Right lobe of liver (tissue), 6 donors: ENCODE measurements around the gene CYP4F3. TPM values are rescaled to one million over a fixed set of nuclear protein-coding genes. Genes with fewer than 3 reads are reported as not detected.

Source experiments
- ATAC-seq, 4 donors: fragments of 200-7000 bp; cut with Tn5 transposase; one replicate each; pipeline ENCODE4 v1.9.1; 2020; ENCODE audit warnings: mild to moderate bottlenecking in 4 of 4, moderate library complexity in 4 of 4
- DNase-seq, 3 donors: peaks; one replicate each; pipeline ENCODE4 v3.0.0-alpha.2; 2020
- H3K27ac ChIP-seq, 3 donors: fragments of 200-600 bp; one replicate each; pipeline ENCODE4 v1.8.0; 2022
- H3K27me3 ChIP-seq, 2 donors: fragments of 200-600 bp; one replicate each; pipeline ENCODE4 v1.8.0; 2022
- H3K36me3 ChIP-seq, 4 donors: fragments of 200-600 bp; sonication (generic) in 1 of 4; one replicate each; pipeline versions ENCODE4 v1.5.1 to v1.8.0; 2017 to 2022; ENCODE audit warnings: control low read depth in 1 of 4
- H3K4me1 ChIP-seq, 4 donors: fragments of 200-600 bp; sonication (generic) in 1 of 4; one replicate each; pipeline versions ENCODE4 v1.5.1 to v1.8.0; 2017 to 2022; ENCODE audit warnings: control low read depth in 1 of 4
- H3K4me3 ChIP-seq, 3 donors: fragments of 200-600 bp; one replicate each; pipeline ENCODE4 v1.8.0; 2022
- H3K9me3 ChIP-seq, 4 donors: fragments of 200-600 bp; sonication (generic) in 1 of 4; one replicate each; pipeline versions ENCODE4 v1.5.1 to v1.8.0; 2017 to 2022; ENCODE audit warnings: control low read depth in 1 of 4
- POLR2A ChIP-seq: fragments of 450-650 bp; IDR thresholded peaks from one replicate; pipeline ENCODE4 v1.6.1; 2017; ENCODE audit warnings: antibody characterized with exemption, mild to moderate bottlenecking
- WGBS: methylation state at CpG from one replicate; pipeline ENCODE4 v1.1.6; 2018; ENCODE audit warnings: low coverage, low lambda C conversion rate; ENCODE audit not compliant: insufficient coverage; ENCODE audit errors: missing lambda C conversion rate; 5-methylcytosine and 5-hydroxymethylcytosine counted together
- intact Hi-C, 2 donors: fragments of 100-400 bp; cut with DNase I; formaldehyde crosslinking; loops; one replicate each; pipeline versions ENCODE4 v1.11.2 to v1.14.1; 2022
- total RNA-seq, 6 experiments: library from RNA; depleted of rRNA in 2 of 6; stranded (reverse); fragments of >200 nt in 2 of 6; fragmentation: NEBNext Ultra II Directional in 3 of 6; extraction: Animal tissue kit (Norgen Biotek cat#: 25700) in 3 of 6; gene quantifications; one replicate each; pipeline versions ENCODE4 v1.1.0 to v1.2.4, GENCODE V29; 2016 to 2023
- TF ChIP-seq, protein P1 (sequence below), 4 donors: fragments of 200-600 bp in 3 of 4; fragments of 450-650 bp in 1 of 4; IDR thresholded peaks; one replicate each; pipeline versions ENCODE4 v1.5.1 to v1.8.0; 2016 to 2022; ENCODE audit warnings: antibody characterized with exemption in 4 of 4, mild to moderate bottlenecking in 2 of 4
- donor health status: DM: no; HTN: yes; CAD: no.
- donor health status: DM: no; HTN: no; CAD: no.
- donor health status: DM: no; HTN: no; CAD: no.
- donor health status: DM: no; HTN: yes; CAD: no.
- donor health status: DM: no; HTN: yes; CAD: no.

The CYP4F3 gene
- total RNA-seq, 6 experiments from 2014 or later: 186 to 573 (median 245) TPM

DNA sequence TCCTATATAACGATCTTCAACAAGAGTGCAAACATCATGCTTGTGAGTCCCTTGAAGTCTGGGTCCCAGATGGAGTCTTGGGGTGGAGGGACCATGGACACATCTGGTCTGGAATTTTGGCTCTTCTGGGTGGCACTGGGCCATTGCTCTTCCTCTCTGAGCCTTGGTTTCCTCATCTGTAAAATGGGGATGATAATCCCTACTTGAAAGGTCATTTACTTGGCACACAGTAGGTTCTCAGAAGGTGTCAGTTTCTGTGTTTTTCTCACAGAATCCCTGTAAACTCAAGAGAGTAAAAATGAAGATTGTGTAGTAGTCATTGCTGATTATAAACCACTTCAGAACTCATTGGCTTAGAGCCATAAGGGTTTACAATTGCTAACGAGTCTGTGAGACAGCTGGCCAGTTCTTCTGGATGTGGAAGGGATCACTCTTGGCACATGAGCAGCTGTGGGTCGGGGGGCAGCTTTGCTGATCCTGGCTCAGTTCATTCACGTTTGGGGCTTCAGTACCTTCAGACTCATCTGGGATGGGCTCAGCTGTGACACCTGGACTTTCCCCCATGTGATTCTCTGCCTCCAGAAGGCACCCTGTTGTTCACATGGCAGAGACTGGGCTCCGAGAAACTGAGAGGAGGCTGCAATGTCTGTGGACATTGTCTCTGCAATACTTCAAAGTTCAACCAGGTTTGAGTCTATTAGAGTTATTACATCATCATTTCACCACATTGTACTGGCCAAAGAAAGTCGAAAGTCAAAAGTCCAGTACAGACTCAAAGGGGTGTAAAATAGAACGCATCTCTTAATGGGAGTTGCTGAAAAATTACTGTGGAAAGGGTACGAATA, 40.0 kb downstream of the CYP4F3 start:
- intact Hi-C loops: no loop called here
- Histone ChIP-seq H3K4me1 (peaks cover 0 to 36% (median 13%) of the 10 kb centered on the region in 4 donors), H3K36me3 (peaks cover 0 to 34% (median 11%) of the 10 kb centered on the region in 4 donors), H3K27me3 (no peaks in the 10 kb centered on the region), H3K4me3 (peak overlapping the region in 1 of 3 donors; percentile 14), H3K9me3 (no peaks in the 10 kb centered on the region), H3K27ac (peak overlapping the region in 2 of 3 donors; percentile 68 to 89)
- ATAC-seq (peak; percentile 93 to 96 (median 94)), DNase-seq (peak; percentile 52 to 85 (median 79))
- WGBS: 16% methylated on average over 6 of the region's 8 CpGs
- no peak for TF ChIP-seq POLR2A
- TF ChIP-seq, protein P1, sequence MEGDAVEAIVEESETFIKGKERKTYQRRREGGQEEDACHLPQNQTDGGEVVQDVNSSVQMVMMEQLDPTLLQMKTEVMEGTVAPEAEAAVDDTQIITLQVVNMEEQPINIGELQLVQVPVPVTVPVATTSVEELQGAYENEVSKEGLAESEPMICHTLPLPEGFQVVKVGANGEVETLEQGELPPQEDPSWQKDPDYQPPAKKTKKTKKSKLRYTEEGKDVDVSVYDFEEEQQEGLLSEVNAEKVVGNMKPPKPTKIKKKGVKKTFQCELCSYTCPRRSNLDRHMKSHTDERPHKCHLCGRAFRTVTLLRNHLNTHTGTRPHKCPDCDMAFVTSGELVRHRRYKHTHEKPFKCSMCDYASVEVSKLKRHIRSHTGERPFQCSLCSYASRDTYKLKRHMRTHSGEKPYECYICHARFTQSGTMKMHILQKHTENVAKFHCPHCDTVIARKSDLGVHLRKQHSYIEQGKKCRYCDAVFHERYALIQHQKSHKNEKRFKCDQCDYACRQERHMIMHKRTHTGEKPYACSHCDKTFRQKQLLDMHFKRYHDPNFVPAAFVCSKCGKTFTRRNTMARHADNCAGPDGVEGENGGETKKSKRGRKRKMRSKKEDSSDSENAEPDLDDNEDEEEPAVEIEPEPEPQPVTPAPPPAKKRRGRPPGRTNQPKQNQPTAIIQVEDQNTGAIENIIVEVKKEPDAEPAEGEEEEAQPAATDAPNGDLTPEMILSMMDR (IDR thresholded peaks at IDR 0.05): no peak

- Histone ChIP-seq H3K9me3 (no peaks in the 10 kb centered on the region), H3K36me3 (peaks cover 0 to 47% (median 12%) of the 10 kb centered on the region in 4 donors), H3K27ac (no peak overlapping the region), H3K27me3 (no peaks in the 10 kb centered on the region), H3K4me3 (no peak overlapping the region), H3K4me1 (peaks cover 0 to 32% (median 13%) of the 10 kb centered on the region in 4 donors)
- intact Hi-C loops: no loop called here
- TF ChIP-seq POLR2A: no peak
- TF ChIP-seq, protein P1 (IDR thresholded peaks at IDR 0.05): no peak
- no peak for ATAC-seq
- 92% methylated on average over 8 of the region's 10 CpGs for WGBS
- no peak for DNase-seq
Observed at GRCh38 chr19:15683411-15683810, 42.7 kb downstream of the CYP4F3 start.

GRCh38 chr19:15684828-15685227, 44.1 kb downstream of the CYP4F3 start:
- intact Hi-C loops: no loop called here
- Histone ChIP-seq H3K4me1 (peaks cover 0 to 20% (median 9%) of the 10 kb centered on the region in 4 donors), H3K4me3 (no peak overlapping the region), H3K36me3 (peaks cover 0 to 47% (median 12%) of the 10 kb centered on the region in 4 donors), H3K27me3 (no peaks in the 10 kb centered on the region), H3K27ac (no peak overlapping the region), H3K9me3 (no peaks in the 10 kb centered on the region)
- WGBS: 52% methylated on average over 7 of the region's 9 CpGs
- ATAC-seq (no peak), DNase-seq (no peak)
- TF ChIP-seq POLR2A: no peak
- TF ChIP-seq, protein P1 (IDR thresholded peaks at IDR 0.05): no peak

DNA sequence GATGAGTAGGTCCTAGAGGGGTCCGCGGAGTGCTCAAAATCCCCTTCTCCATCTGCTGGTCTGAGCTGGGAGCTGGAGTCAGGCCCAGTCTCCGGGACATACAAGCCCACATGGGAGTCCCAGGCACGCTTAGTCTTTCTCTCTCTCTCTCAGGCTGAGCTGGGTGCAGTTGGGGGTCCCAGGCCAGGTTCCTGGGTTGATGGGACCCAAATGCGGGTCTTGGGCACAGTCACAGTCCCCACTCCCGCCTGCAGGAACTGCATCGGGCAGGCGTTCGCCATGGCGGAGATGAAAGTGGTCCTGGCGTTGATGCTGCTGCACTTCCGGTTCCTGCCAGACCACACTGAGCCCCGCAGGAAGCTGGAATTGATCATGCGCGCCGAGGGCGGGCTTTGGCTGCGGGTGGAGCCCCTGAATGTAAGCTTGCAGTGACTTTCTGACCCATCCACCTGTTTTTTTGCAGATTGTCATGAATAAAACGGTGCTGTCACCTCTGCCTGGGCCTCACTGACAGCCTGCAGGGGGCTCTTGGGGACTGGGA, 56.0 kb downstream of the CYP4F3 start:
- WGBS: 90% methylated on average over 2 of the region's 19 CpGs
- no peak for DNase-seq
- H3K9me3 ChIP-seq: no peaks in the 10 kb centered on the region
- TF ChIP-seq, protein P1 (IDR thresholded peaks at IDR 0.05): no peak
- TF ChIP-seq POLR2A: no peak
- no peak for ATAC-seq
- H3K4me3 ChIP-seq: no peak overlapping the region
- no peaks in the 10 kb centered on the region for H3K27me3 ChIP-seq
- intact Hi-C loops: no loop called here
- peaks cover 0 to 40% (median 6%) of the 10 kb centered on the region in 4 donors for H3K36me3 ChIP-seq
- peaks cover 0 to 12% (median 0%) of the 10 kb centered on the region in 4 donors for H3K4me1 ChIP-seq
- H3K27ac ChIP-seq: no peak overlapping the region
